HL-60/S4 (cell line): ENCODE results near the gene GAGE12D.
"Not testable (repeated sequence)": the region's sequence is repeated elsewhere in the genome, so short reads cannot be mapped to it uniquely, and the experiment has no call there.

Experiments used
- in situ Hi-C: fragments of 300-500 bp; cut with MboI; formaldehyde crosslinking; loops from 2 replicates; pipeline ENCODE4 v1.14.3; 2022; ENCODE audit warnings: low sequenced_read_pairs

The GAGE12D gene

GRCh38 chrX:49541433-49541832 is at the start of gene GAGE12D:
Gene GAGE12D (plus strand): TSS chrX:49541733. CDS start chrX:49542888, 1,155 bp downstream.
- in situ Hi-C loops, result not testable (repeated sequence)

DNA sequence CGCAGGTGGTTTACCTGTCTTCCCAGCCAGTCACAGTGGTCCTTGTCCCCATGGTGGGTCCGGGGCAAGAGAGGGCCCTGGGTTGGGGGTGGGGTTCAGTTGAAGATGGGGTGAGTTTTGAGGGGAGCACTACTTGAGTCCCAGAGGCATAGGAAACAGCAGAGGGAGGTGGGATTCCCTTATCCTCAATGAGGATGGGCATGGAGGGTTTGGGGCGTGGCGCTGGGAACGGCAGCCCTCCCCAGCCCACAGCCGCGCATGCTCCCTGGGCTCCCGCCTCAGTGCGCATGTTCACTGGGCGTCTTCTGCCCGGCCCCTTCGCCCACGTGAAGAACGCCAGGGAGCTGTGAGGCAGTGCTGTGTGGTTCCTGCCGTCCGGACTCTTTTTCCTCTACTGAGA is 9.7 kb upstream of the GAGE12D start, which contains the start of gene GAGE12C:
TSS of gene GAGE12C (plus strand) at position 301 of the 400 bp plus-strand sequence. CDS start 1,155 bp downstream, outside the sequence.
- in situ Hi-C loops, result not testable (repeated sequence)

- in situ Hi-C loops, result not testable (repeated sequence)
Measured at GRCh38 chrX:49550989-49551388, 9.5 kb downstream of the GAGE12D start, which contains the start of gene GAGE12E. Gene GAGE12E (plus strand): TSS chrX:49551289. CDS start chrX:49552444, 1,155 bp downstream.

DNA sequence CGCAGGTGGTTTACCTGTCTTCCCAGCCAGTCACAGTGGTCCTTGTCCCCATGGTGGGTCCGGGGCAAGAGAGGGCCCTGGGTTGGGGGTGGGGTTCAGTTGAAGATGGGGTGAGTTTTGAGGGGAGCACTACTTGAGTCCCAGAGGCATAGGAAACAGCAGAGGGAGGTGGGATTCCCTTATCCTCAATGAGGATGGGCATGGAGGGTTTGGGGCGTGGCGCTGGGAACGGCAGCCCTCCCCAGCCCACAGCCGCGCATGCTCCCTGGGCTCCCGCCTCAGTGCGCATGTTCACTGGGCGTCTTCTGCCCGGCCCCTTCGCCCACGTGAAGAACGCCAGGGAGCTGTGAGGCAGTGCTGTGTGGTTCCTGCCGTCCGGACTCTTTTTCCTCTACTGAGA is 19.0 kb downstream of the GAGE12D start, which contains the start of gene GAGE12F:
TSS of gene GAGE12F (plus strand) at position 301 of the 400 bp plus-strand sequence. CDS start 1,155 bp downstream, outside the sequence.
- in situ Hi-C loops, result not testable (repeated sequence)

DNA sequence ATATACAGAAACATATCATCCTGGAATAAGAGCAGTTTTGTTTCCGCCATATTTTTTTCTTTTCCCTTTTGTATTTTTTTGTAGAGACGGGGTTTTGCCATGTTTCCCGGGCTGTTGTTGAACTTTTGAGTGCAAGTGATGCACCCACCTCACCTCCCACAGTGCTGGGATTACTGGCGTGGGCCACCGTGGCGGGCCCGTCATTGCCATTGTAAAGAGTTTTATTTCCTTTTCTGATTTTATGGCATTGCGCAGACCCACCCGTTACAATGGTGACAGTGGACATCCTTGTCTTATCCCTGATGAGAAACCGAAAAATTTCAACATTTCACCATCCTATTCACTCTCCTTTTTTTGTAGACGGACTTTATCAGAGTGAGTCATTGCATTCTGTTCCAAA is 27.2 kb downstream of the GAGE12D start:
- in situ Hi-C loops, result not testable (repeated sequence)

GRCh38 chrX:49569152-49569551 is 27.6 kb downstream of the GAGE12D start:
- in situ Hi-C loops, result not testable (repeated sequence)

DNA sequence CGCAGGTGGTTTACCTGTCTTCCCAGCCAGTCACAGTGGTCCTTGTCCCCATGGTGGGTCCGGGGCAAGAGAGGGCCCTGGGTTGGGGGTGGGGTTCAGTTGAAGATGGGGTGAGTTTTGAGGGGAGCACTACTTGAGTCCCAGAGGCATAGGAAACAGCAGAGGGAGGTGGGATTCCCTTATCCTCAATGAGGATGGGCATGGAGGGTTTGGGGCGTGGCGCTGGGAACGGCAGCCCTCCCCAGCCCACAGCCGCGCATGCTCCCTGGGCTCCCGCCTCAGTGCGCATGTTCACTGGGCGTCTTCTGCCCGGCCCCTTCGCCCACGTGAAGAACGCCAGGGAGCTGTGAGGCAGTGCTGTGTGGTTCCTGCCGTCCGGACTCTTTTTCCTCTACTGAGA is 28.6 kb downstream of the GAGE12D start, which contains the start of gene GAGE12G:
TSS of gene GAGE12G (plus strand) at position 301 of the 400 bp plus-strand sequence. CDS start 1,155 bp downstream, outside the sequence.
- in situ Hi-C loops, result not testable (repeated sequence)

DNA sequence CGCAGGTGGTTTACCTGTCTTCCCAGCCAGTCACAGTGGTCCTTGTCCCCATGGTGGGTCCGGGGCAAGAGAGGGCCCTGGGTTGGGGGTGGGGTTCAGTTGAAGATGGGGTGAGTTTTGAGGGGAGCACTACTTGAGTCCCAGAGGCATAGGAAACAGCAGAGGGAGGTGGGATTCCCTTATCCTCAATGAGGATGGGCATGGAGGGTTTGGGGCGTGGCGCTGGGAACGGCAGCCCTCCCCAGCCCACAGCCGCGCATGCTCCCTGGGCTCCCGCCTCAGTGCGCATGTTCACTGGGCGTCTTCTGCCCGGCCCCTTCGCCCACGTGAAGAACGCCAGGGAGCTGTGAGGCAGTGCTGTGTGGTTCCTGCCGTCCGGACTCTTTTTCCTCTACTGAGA is 38.1 kb downstream of the GAGE12D start, which contains the start of gene GAGE12H:
TSS of gene GAGE12H (plus strand) at position 301 of the 400 bp plus-strand sequence. CDS start 1,155 bp downstream, outside the sequence.
- in situ Hi-C loops, result not testable (repeated sequence)

- in situ Hi-C loops, result not testable (repeated sequence)
Measured at GRCh38 chrX:49589196-49589595, 47.7 kb downstream of the GAGE12D start, which contains the start of gene GAGE2A. Gene GAGE2A (plus strand): TSS chrX:49589496. CDS start chrX:49590651, 1,155 bp downstream.

DNA sequence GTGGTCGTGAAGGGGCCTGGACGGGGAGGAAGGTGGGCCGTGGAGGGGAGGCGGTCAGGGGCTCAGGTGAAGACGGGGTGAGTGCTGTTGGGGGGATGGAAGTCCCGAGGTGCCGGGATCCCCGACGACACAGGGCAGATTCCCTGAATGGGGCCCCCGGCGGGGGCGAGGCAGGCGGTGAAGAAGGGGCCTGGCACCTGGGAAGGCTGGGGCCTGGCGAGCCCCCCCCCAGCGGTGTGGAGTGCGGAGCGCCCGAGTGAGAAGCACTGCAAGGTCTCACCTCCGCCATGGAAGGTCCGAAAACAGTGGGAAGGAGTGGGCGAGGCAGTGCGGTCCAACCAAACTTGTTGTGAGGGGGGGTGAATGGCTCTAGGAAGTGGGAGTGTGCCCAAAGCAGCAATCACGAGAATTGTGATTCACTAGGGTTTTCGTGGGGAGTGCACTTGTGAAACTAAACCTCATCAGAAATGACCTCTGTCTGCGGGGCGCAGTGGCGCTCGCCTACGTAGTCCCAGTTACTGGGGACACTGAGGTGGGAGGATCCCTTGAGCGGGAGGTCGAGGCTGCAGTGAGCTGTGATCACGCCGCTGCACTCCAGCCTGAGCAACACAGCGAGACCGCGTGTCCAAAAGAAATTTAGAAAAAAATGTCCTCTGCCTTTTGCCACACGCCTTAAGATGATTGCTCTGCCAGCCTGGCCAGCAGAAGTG is 48.4 kb downstream of the GAGE12D start:
- in situ Hi-C loops, result not testable (repeated sequence)

GRCh38 chrX:49590488-49590887 is 49.0 kb downstream of the GAGE12D start:
- in situ Hi-C loops, result not testable (repeated sequence)
